Caco-2 (cell line): ENCODE measurements around the gene HRG. TPM values are rescaled to one million over a fixed set of nuclear protein-coding genes. Genes with fewer than 3 reads are reported as not detected.

Experiments
- BruUV-seq: library from RNA; stranded (reverse); fragments of 400-500 nt; replicated peaks from 2 replicates; lab custom pipeline; 2021; lab: Mats Ljungman, UMichigan
- CTCF ChIA-PET: fragments of 300-600 bp; sonication (Branson Sonifier 250); formaldehyde crosslinking; loops from one replicate; lab custom pipeline; 2022; ENCODE audit warnings: antibody characterized with exemption; lab: Charles Lee
- POLR2A ChIA-PET: fragments of 300-600 bp; sonication (Branson Sonifier 250); formaldehyde crosslinking; loops from one replicate; lab custom pipeline; 2022; ENCODE audit warnings: antibody characterized with exemption; lab: Charles Lee
- DNase-seq, 2 experiments: peaks; one replicate each; pipeline versions ENCODE4 v3.0.0 to v3.0.0-alpha.2; 2020 to 2022
- H3K27me3 ChIP-seq: replicated peaks from 2 replicates; pipeline ENCODE4 v1.6.0; 2011; ENCODE audit warnings: low read length; ENCODE audit not compliant: control insufficient read depth, insufficient read depth
- H3K36me3 ChIP-seq: 2 replicates; pipeline ENCODE4 v1.5.1; 2011; ENCODE audit warnings: low read length; ENCODE audit not compliant: control insufficient read depth, insufficient read depth
- H3K4me1 ChIP-seq: fragments of 250-450 bp; sonication (Bioruptor Pico); 2 replicates; pipeline ENCODE4 v1.5.1; 2020; ENCODE audit warnings: mild to moderate bottlenecking
- H3K4me3 ChIP-seq: 2 replicates; pipeline ENCODE4 v1.5.1; 2011; ENCODE audit warnings: low read depth, mild to moderate bottlenecking, control low read depth, low read length
- H3K9me3 ChIP-seq: fragments of 250-450 bp; sonication (Bioruptor Pico); 2 replicates; pipeline ENCODE4 v1.5.1; 2020; ENCODE audit warnings: mild to moderate bottlenecking, moderate library complexity
- H3K27ac Mint-ChIP-seq: one replicate; pipeline ENCODE4 v1.8.0; 2022; ENCODE audit warnings: mixed read lengths; ENCODE audit not compliant: unreplicated experiment
- H3K27me3 Mint-ChIP-seq: one replicate; pipeline ENCODE4 v1.8.0; 2022; ENCODE audit warnings: mixed read lengths; ENCODE audit not compliant: insufficient read depth, unreplicated experiment
- H3K36me3 Mint-ChIP-seq: one replicate; pipeline ENCODE4 v1.8.0; 2022; ENCODE audit warnings: mild to moderate bottlenecking, mixed read lengths; ENCODE audit not compliant: insufficient read depth, unreplicated experiment
- H3K4me1 Mint-ChIP-seq: one replicate; pipeline ENCODE4 v1.8.0; 2022; ENCODE audit warnings: low read depth, mixed read lengths; ENCODE audit not compliant: unreplicated experiment
- H3K4me3 Mint-ChIP-seq: one replicate; pipeline ENCODE4 v1.8.0; 2022; ENCODE audit warnings: mild to moderate bottlenecking, moderate library complexity, mixed read lengths; ENCODE audit not compliant: unreplicated experiment
- H3K9me3 Mint-ChIP-seq: one replicate; pipeline ENCODE4 v1.8.0; 2022; ENCODE audit warnings: mixed read lengths; ENCODE audit not compliant: unreplicated experiment
- CTCF ChIP-seq, 2 experiments: fragments of 200-600 bp in 1 of 2; IDR thresholded peaks; 1 replicate in 1 of 2; 2 replicates in 1 of 2; pipeline versions ENCODE4 v1.5.1 to v1.8.0; 2011 to 2022; ENCODE audit warnings: antibody characterized with exemption in 1 of 2, control low read depth in 1 of 2, inconsistent platforms in 1 of 2, low read depth in 1 of 2, low read length in 1 of 2, mild to moderate bottlenecking in 1 of 2, moderate library complexity in 1 of 2; ENCODE audit not compliant: insufficient read depth in 1 of 2, severe bottlenecking in 1 of 2, unreplicated experiment in 1 of 2
- intact Hi-C: fragments of 100-400 bp; cut with micrococcal nuclease; formaldehyde crosslinking; loops from one replicate; pipeline ENCODE4 v1.10.0; 2022; ENCODE audit not compliant: unreplicated experiment
- total RNA-seq: library from RNA; stranded (reverse); gene quantifications from 2 replicates; pipeline ENCODE4 v1.2.3, GENCODE V29; 2022

The HRG gene
- total RNA-seq, 1 experiment from 2014 or later, result not detected

GRCh38 chr3:186669378-186670084, 3.7 kb downstream of the HRG start:
- ChIA-PET POLR2A (no interaction called here), CTCF (no interaction called here)
- no peaks in the 10 kb centered on the region for H3K27me3 ChIP-seq
- no peaks in the 10 kb centered on the region for H3K36me3 Mint-ChIP-seq
- H3K27ac Mint-ChIP-seq, result no peak overlapping the region
- H3K27me3 Mint-ChIP-seq, result no peaks in the 10 kb centered on the region
- peaks cover 25% of the 10 kb centered on the region for H3K4me1 ChIP-seq
- no peaks in the 10 kb centered on the region; the same call in 1 of the 2 replicates for H3K36me3 ChIP-seq
- no peak for DNase-seq
- H3K4me3 Mint-ChIP-seq, result no peak overlapping the region
- no peak for TF ChIP-seq CTCF (IDR thresholded peaks at IDR 0.05; ENCODE audit: insufficient read depth in 1 of 2, low read depth in 1 of 2, low read length in 1 of 2, severe bottlenecking in 1 of 2, unreplicated experiment in 1 of 2)
- no TSS peak for BruUV-seq
- no peaks in the 10 kb centered on the region for H3K9me3 ChIP-seq
- H3K4me1 Mint-ChIP-seq, result peaks cover 9% of the 10 kb centered on the region
- H3K4me3 ChIP-seq, result no peak overlapping the region
- intact Hi-C loops, result no loop called here
- no peaks in the 10 kb centered on the region for H3K9me3 Mint-ChIP-seq

GRCh38 chr3:186670155-186670554, 4.3 kb downstream of the HRG start:
- H3K9me3 Mint-ChIP-seq, result no peaks in the 10 kb centered on the region
- Histone ChIP-seq H3K4me3 (no peak overlapping the region), H3K4me1 (peaks cover 18% of the 10 kb centered on the region), H3K36me3 (no peaks in the 10 kb centered on the region; the same call in 1 of the 2 replicates), H3K27me3 (no peaks in the 10 kb centered on the region), H3K9me3 (no peaks in the 10 kb centered on the region)
- no peak overlapping the region for H3K27ac Mint-ChIP-seq
- H3K4me1 Mint-ChIP-seq, result peaks cover 8% of the 10 kb centered on the region
- no TSS peak for BruUV-seq
- no peaks in the 10 kb centered on the region for H3K27me3 Mint-ChIP-seq
- intact Hi-C loops, result no loop called here
- H3K4me3 Mint-ChIP-seq, result no peak overlapping the region
- CTCF ChIA-PET, result no interaction called here
- no peak for DNase-seq
- no peaks in the 10 kb centered on the region for H3K36me3 Mint-ChIP-seq
- POLR2A ChIA-PET, result no interaction called here
- TF ChIP-seq CTCF (IDR thresholded peaks at IDR 0.05; ENCODE audit: insufficient read depth in 1 of 2, low read depth in 1 of 2, low read length in 1 of 2, severe bottlenecking in 1 of 2, unreplicated experiment in 1 of 2), result no peak

GRCh38 chr3:186671051-186671450, 5.2 kb downstream of the HRG start:
- intact Hi-C loops, result no loop called here
- Histone ChIP-seq H3K4me1 (peaks cover 10% of the 10 kb centered on the region), H3K36me3 (no peaks in the 10 kb centered on the region; the same call in 1 of the 2 replicates), H3K4me3 (no peak overlapping the region), H3K27me3 (no peaks in the 10 kb centered on the region), H3K9me3 (no peaks in the 10 kb centered on the region)
- BruUV-seq, result no TSS peak
- Mint-ChIP-seq H3K4me1 (peaks cover 8% of the 10 kb centered on the region), H3K36me3 (no peaks in the 10 kb centered on the region), H3K4me3 (no peak overlapping the region), H3K27me3 (no peaks in the 10 kb centered on the region), H3K27ac (no peak overlapping the region), H3K9me3 (no peaks in the 10 kb centered on the region)
- no peak for DNase-seq
- ChIA-PET POLR2A (no interaction called here), CTCF (no interaction called here)
- TF ChIP-seq CTCF (IDR thresholded peaks at IDR 0.05; ENCODE audit: insufficient read depth in 1 of 2, low read depth in 1 of 2, low read length in 1 of 2, severe bottlenecking in 1 of 2, unreplicated experiment in 1 of 2), result no peak
